Fibroblast of skin of right quadriceps (primary cell): Measurements from ENCODE around the gene SMC5.
A peak's percentile ranks its signal among the peaks of the same experiment; 100 is the strongest.
"Not testable (repeated sequence)": the region's sequence is repeated elsewhere in the genome, so short reads cannot be mapped to it uniquely, and the experiment has no call there.

Experiments
- DNase-seq: peaks from one replicate; pipeline ENCODE4 v3.0.0-alpha.2; 2013

The SMC5 gene

GRCh38 chr9:70258692-70259511 is at the start of gene SMC5:
SMC5 (plus strand) TSS chr9:70258978; CDS start chr9:70259079, 101 bp downstream.
- DNase-seq: peak; percentile 94

- no peak for DNase-seq
Measured at GRCh38 chr9:70217029-70217428, 41.7 kb upstream of the SMC5 start.

GRCh38 chr9:70218767-70219166 is 40.0 kb upstream of the SMC5 start:
- peak; percentile 82 for DNase-seq

- peak; percentile 41 for DNase-seq
Measured at GRCh38 chr9:70220216-70220615, 38.6 kb upstream of the SMC5 start.

GRCh38 chr9:70222354-70222753 is 36.4 kb upstream of the SMC5 start:
- DNase-seq: peak; percentile 64

GRCh38 chr9:70228118-70228517 is 30.7 kb upstream of the SMC5 start:
- no peak for DNase-seq

- no peak for DNase-seq
Measured at GRCh38 chr9:70228611-70229010, 30.2 kb upstream of the SMC5 start.

- DNase-seq: no peak
Measured at GRCh38 chr9:70229026-70229425, 29.8 kb upstream of the SMC5 start.

- DNase-seq: peak; percentile 49
Measured at GRCh38 chr9:70229579-70229978, 29.2 kb upstream of the SMC5 start.

- no peak for DNase-seq
Measured at GRCh38 chr9:70232476-70232875, 26.3 kb upstream of the SMC5 start.

GRCh38 chr9:70234208-70234607 is 24.6 kb upstream of the SMC5 start:
- not testable (repeated sequence) for DNase-seq

- DNase-seq: not testable (repeated sequence)
Measured at GRCh38 chr9:70245952-70246351, 12.8 kb upstream of the SMC5 start.

GRCh38 chr9:70250221-70250620 is 8.6 kb upstream of the SMC5 start:
- DNase-seq: no peak

GRCh38 chr9:70255486-70255885 is 3.3 kb upstream of the SMC5 start:
- DNase-seq: peak; percentile 78

GRCh38 chr9:70256123-70256551 is 2.6 kb upstream of the SMC5 start:
- DNase-seq: peak; percentile 91

GRCh38 chr9:70257502-70257901 is 1.3 kb upstream of the SMC5 start:
- DNase-seq: no peak

GRCh38 chr9:70257991-70258691 is 637 bp upstream of the SMC5 start:
- peak; percentile 73 for DNase-seq

- no peak for DNase-seq
Measured at GRCh38 chr9:70259512-70259802, 679 bp downstream of the SMC5 start.

- DNase-seq: no peak
Measured at GRCh38 chr9:70260007-70260443, 1.2 kb downstream of the SMC5 start.

- no peak for DNase-seq
Measured at GRCh38 chr9:70260606-70261005, 1.8 kb downstream of the SMC5 start.

- no peak for DNase-seq
Measured at GRCh38 chr9:70261131-70261870, 2.5 kb downstream of the SMC5 start.

- no peak for DNase-seq
Measured at GRCh38 chr9:70262366-70262765, 3.6 kb downstream of the SMC5 start.

- DNase-seq: no peak
Measured at GRCh38 chr9:70262948-70263347, 4.2 kb downstream of the SMC5 start.

GRCh38 chr9:70263421-70263820 is 4.6 kb downstream of the SMC5 start:
- DNase-seq: no peak
